Progenitor cell of endocrine pancreas (in vitro differentiated cells): ENCODE results near the gene PPIE. TPM values are rescaled to one million over a fixed set of nuclear protein-coding genes. Genes with fewer than 3 reads are reported as not detected.
"Not testable (repeated sequence)": the region's sequence is repeated elsewhere in the genome, so short reads cannot be mapped to it uniquely, and the experiment has no call there.

ENCODE experiments used
- DNase-seq: peaks from one replicate; pipeline ENCODE4 v3.0.0; 2021; ENCODE audit warnings: low spot score; ENCODE audit not compliant: unreplicated experiment
- H3K27ac Mint-ChIP-seq: 2 replicates; pipeline ENCODE4 v1.8.0; 2021; ENCODE audit warnings: mild to moderate bottlenecking, moderate library complexity, mixed read lengths
- H3K27me3 Mint-ChIP-seq: 2 replicates; pipeline ENCODE4 v1.8.0; 2021; ENCODE audit warnings: mixed read lengths
- H3K36me3 Mint-ChIP-seq: 2 replicates; pipeline ENCODE4 v1.8.0; 2022; ENCODE audit warnings: mixed read lengths; ENCODE audit not compliant: insufficient read depth
- H3K4me1 Mint-ChIP-seq: 2 replicates; pipeline ENCODE4 v1.8.0; 2021; ENCODE audit warnings: low read depth, mixed read lengths
- H3K4me3 Mint-ChIP-seq: 2 replicates; pipeline ENCODE4 v1.8.0; 2021; ENCODE audit warnings: low read depth, mild to moderate bottlenecking, moderate library complexity, mixed read lengths
- H3K9me3 Mint-ChIP-seq: 2 replicates; pipeline ENCODE4 v1.8.0; 2021; ENCODE audit warnings: low read depth, mixed read lengths
- CTCF ChIP-seq: fragments of 200-600 bp; sonication (generic); IDR thresholded peaks from one replicate; pipeline ENCODE4 v1.5.0; 2021; ENCODE audit warnings: antibody characterized with exemption, mild to moderate bottlenecking; ENCODE audit not compliant: unreplicated experiment
- total RNA-seq: library from RNA; stranded (reverse); gene quantifications from 2 replicates; pipeline ENCODE4 v1.2.1, GENCODE V29; 2021

PPIE gene
- total RNA-seq, 1 donor from 2014 or later = 47.4 TPM

DNA sequence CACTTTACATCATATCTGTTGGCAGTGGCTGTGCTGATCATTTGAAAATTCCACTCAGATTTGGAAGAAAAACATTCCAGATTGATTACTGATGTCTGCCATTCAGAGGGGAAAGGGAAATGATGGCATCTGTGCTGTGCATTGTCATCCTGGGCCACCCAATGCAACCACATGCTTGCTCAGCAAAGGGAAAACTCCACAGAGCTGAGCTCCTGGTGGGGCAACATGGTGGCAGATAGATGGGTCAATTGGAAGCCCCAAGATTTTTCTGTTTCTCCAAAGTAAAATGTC lies 20.7 kb downstream of the PPIE start:
- DNase-seq = no peak
- no peak for TF ChIP-seq CTCF
- peaks cover 12% of the 10 kb centered on the region for H3K36me3 Mint-ChIP-seq
- H3K27me3 Mint-ChIP-seq = no peaks in the 10 kb centered on the region
- H3K27ac Mint-ChIP-seq = no peak overlapping the region
- no peaks in the 10 kb centered on the region for H3K4me1 Mint-ChIP-seq
- no peaks in the 10 kb centered on the region for H3K9me3 Mint-ChIP-seq
- H3K4me3 Mint-ChIP-seq = no peak overlapping the region

GRCh38 chr1:39760074-39761008 lies 21.7 kb downstream of the PPIE start:
- Mint-ChIP-seq H3K36me3 (peaks cover 12% of the 10 kb centered on the region), H3K9me3 (no peaks in the 10 kb centered on the region), H3K27ac (no peak overlapping the region), H3K4me1 (no peaks in the 10 kb centered on the region), H3K4me3 (no peak overlapping the region), H3K27me3 (no peaks in the 10 kb centered on the region)
- no peak for DNase-seq
- TF ChIP-seq CTCF = no peak

- H3K27me3 Mint-ChIP-seq = no peaks in the 10 kb centered on the region
- no peak overlapping the region for H3K4me3 Mint-ChIP-seq
- no peaks in the 10 kb centered on the region for H3K4me1 Mint-ChIP-seq
- DNase-seq = no peak
- peaks cover 12% of the 10 kb centered on the region for H3K36me3 Mint-ChIP-seq
- H3K27ac Mint-ChIP-seq = no peak overlapping the region
- no peak for TF ChIP-seq CTCF
- no peaks in the 10 kb centered on the region for H3K9me3 Mint-ChIP-seq
Measured at GRCh38 chr1:39761016-39761415, 22.3 kb downstream of the PPIE start.

- no peak for TF ChIP-seq CTCF
- H3K9me3 Mint-ChIP-seq = no peaks in the 10 kb centered on the region
- peaks cover 2% of the 10 kb centered on the region for H3K4me1 Mint-ChIP-seq
- H3K27me3 Mint-ChIP-seq = no peaks in the 10 kb centered on the region
- no peak overlapping the region for H3K27ac Mint-ChIP-seq
- H3K36me3 Mint-ChIP-seq = peaks cover 10% of the 10 kb centered on the region
- DNase-seq = no peak
- H3K4me3 Mint-ChIP-seq = no peak overlapping the region
Measured at GRCh38 chr1:39761557-39762260, 23.0 kb downstream of the PPIE start.

DNA sequence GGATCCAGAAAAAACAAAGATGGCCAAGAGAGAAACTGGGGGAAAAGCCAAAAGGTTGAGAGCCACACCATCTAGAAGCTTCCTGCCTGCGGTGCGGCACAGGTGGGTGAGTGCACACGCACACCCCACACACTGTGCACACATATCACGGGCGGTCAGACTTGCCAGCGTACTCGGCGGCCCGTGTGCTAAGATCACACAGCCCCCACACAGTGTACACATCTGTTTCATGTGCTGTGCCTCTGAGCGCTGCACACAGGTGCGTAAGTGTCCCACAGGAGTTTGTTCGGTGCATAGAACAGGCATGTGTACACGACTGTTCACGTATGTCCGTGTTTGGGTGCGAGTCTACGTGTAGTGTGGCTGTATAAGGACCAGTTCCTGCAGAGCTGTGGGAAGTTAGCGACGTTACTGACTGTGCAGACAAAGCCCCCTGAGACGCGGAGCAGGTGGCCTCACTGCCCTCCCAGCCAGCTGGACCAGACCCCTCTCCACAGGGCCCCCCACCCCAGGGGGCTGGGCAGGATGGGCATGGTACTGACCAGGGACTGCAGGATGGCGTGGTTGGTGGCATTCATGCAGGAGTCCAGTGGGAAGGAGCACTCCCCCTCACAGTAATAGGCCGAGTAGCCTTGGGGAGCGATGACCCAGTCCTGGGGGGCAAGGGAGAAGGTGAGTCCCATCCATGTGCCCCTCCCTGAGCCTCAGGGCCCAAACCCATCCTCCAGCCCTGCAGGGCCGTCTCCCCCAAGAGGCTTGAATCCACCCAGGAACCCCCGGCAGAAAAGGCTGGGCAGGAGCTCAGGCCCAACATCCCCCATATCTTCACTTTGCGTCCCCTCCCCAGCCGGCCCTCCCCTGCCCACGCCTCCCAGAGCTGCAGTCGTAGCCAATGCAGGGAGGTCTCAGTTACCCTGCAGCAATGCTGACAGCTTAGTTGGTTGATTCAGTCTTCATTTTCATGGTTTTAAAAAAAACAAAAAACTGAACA lies 24.2 kb downstream of the PPIE start:
- TF ChIP-seq CTCF = no peak
- Mint-ChIP-seq H3K4me3 (no peak overlapping the region), H3K36me3 (peaks cover 3% of the 10 kb centered on the region), H3K27me3 (no peaks in the 10 kb centered on the region), H3K4me1 (peaks cover 2% of the 10 kb centered on the region), H3K27ac (no peak overlapping the region), H3K9me3 (no peaks in the 10 kb centered on the region)
- no peak for DNase-seq

GRCh38 chr1:39763619-39764374 lies 25.1 kb downstream of the PPIE start:
- not testable (repeated sequence) for H3K27ac Mint-ChIP-seq, DNase-seq, H3K4me3 Mint-ChIP-seq, H3K27me3 Mint-ChIP-seq, H3K9me3 Mint-ChIP-seq, H3K4me1 Mint-ChIP-seq, H3K36me3 Mint-ChIP-seq

DNA sequence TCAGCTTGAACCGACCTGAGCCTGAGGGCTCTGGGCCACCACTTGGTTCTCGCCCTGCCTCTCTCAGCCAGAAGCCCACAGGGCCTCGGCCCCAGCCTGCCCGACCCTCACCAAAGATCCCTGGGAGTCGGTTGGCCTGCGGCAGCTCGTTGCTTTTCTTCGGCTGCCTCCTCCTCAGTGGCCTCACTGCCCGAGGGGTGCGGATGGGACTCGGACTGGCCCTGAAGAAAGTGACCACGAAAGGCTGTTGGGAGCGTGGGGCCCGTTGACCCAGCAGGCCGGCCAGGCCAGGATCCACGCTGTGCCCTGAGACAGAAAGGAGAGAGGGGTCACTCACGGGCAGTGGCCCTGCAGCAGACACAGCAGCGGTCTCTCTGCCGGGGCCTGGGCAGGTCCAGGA lies 25.8 kb downstream of the PPIE start:
- H3K9me3 Mint-ChIP-seq, H3K4me3 Mint-ChIP-seq, H3K27ac Mint-ChIP-seq: not testable (repeated sequence)

More for the DNA sequence above, 25.8 kb downstream of the PPIE start:
- not testable (repeated sequence) for H3K36me3 Mint-ChIP-seq, DNase-seq, H3K27me3 Mint-ChIP-seq, H3K4me1 Mint-ChIP-seq
